HG03342 (cell line): Measurements from ENCODE around the gene HOOK2.

Source experiments
- ATAC-seq: cut with Tn5 transposase; IDR thresholded peaks from one replicate; pipeline ENCODE4 v1.9.1; 2021; ENCODE audit warnings: mild to moderate bottlenecking, moderate library complexity; ENCODE audit not compliant: unreplicated experiment

Gene HOOK2

GRCh38 chr19:12783291-12783848 is 8.0 kb upstream of the HOOK2 start:
- no peak for ATAC-seq

- ATAC-seq = peak; percentile 23
Measured at GRCh38 chr19:12782424-12783290, 7.3 kb upstream of the HOOK2 start.

GRCh38 chr19:12782174-12782423 is 6.7 kb upstream of the HOOK2 start:
- ATAC-seq = peak; percentile 10

GRCh38 chr19:12779162-12779993 is 4.0 kb upstream of the HOOK2 start:
- ATAC-seq = no peak

- no peak for ATAC-seq
Measured at GRCh38 chr19:12778905-12779161, 3.5 kb upstream of the HOOK2 start.

- no peak for ATAC-seq
Measured at GRCh38 chr19:12778017-12778904, 2.9 kb upstream of the HOOK2 start.

GRCh38 chr19:12777217-12778016 is 2.1 kb upstream of the HOOK2 start:
- no peak for ATAC-seq

GRCh38 chr19:12773571-12773970 is 1.8 kb downstream of the HOOK2 start:
- no peak for ATAC-seq

- no peak for ATAC-seq
Measured at GRCh38 chr19:12772323-12772722, 3.0 kb downstream of the HOOK2 start.

GRCh38 chr19:12770922-12771321 is 4.4 kb downstream of the HOOK2 start:
- no peak for ATAC-seq

- no peak for ATAC-seq
Measured at GRCh38 chr19:12769689-12770088, 5.7 kb downstream of the HOOK2 start.

- no peak for ATAC-seq
Measured at GRCh38 chr19:12767666-12768065, 7.7 kb downstream of the HOOK2 start.

GRCh38 chr19:12767150-12767549 is 8.2 kb downstream of the HOOK2 start:
- no peak for ATAC-seq

- ATAC-seq = no peak
Measured at GRCh38 chr19:12766051-12766521, 9.3 kb downstream of the HOOK2 start.

- ATAC-seq = no peak
Measured at GRCh38 chr19:12764698-12765097, 10.7 kb downstream of the HOOK2 start.

- ATAC-seq = no peak
Measured at GRCh38 chr19:12763100-12763499, 12.3 kb downstream of the HOOK2 start.

- ATAC-seq = no peak
Measured at GRCh38 chr19:12759686-12760085, 15.7 kb downstream of the HOOK2 start.

GRCh38 chr19:12757544-12758274 is 17.6 kb downstream of the HOOK2 start:
- no peak for ATAC-seq

GRCh38 chr19:12756150-12756883 is 19.0 kb downstream of the HOOK2 start:
- no peak for ATAC-seq
